Measurements from ENCODE around the gene SERP2.

The SERP2 gene

DNA sequence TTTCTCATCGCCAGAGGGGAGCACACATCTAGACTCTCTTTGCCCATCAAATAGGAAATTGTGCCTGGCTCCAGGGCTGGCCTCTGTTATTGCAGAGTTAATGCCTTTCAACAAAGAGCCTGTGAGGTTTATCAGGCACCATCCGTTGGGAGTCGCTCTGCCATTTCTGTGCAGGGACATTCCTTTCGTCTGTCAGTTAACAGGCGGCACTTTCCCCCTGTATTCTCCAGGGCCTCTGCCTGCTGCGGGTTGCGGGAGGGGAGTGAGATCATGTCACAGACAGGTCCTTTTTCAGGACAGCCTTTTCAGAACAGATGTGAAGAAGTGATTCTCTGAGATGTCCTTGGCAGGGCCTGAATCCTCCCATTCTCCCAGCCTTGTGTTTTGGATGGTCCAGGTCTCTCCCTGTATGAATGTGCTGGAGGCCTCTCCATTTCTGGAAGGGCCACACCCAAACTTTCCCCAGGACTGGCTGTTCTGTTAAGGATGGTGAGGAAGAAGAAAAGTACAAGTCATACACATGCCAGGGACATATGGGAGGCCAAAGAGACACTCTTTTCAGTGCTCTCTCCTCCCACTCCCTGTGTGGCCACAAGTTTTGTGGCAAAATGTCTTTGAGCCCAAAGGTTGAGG, 14.9 kb downstream of the SERP2 start:
- DNase-seq (ENCODE audit: low read depth): no peak

DNA sequence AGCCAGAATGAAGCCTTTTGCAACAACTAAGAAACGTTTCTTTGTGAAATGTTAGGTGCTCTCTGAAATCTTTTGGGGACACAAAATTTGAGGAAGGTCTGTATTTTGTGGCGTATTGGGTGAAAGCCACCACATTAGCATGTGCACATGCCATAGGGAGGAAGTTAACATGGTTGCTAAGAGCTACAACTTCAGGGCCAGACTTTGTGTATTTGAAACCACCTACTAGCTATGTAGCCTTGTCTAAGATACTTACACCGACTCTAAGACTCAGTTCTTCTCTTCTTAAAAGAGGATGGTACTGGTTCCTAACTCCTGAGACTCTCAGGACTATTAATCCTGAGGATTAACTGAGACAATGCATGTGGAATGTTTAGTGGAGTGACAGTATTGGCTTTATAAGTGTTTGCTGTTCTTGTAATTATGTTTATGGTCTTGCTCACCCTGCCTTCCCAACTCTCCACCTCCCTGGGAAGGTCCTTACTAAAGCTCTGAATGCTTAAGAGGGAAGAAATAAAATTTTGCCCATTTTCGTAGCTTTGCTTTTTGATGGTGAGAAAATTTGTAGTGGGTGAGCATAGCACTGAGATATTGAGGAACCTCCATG, 15.5 kb downstream of the SERP2 start:
- no peak for DNase-seq (ENCODE audit: low read depth)

DNA sequence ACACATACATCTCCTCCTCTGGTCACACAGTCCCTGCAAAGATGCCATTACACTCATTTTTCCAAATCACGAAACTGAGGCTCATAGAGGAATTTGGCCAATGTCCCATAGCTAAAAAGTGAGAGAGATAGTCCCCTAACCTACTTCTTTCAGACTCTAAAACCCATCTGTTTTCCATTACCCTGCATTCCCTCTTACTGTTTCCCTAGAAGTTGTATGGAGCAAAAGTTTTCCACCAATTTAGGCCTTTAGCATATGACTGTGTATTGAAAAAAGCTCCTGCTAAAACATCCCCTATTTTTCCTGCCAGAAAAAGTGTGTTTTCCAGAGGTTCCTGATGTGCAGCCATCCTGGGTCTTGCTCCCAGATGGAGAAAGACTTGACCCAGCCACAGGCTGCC, 16.3 kb downstream of the SERP2 start:
- DNase-seq (ENCODE audit: low read depth): no peak

DNA sequence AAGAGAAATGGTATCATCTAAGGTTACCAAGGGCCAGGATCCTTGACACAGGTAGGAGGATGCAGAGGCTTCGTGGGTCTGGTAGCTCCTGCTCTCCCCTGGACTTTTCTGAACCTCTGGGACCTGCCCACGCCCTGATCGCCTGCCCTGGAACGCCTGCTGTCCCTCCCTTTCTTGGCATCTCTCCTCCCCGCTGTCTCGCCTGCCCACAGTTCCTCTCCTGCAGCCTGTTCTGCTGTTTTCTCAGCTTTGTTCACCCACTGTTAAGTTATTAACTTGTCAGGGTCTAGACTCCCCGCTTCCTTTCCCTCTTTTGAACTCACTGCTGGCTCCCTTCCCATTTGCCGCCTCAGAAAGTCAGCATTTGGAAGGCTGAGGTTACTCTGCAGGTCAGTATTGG, 19.8 kb downstream of the SERP2 start:
- no peak for DNase-seq (ENCODE audit: low read depth)

DNA sequence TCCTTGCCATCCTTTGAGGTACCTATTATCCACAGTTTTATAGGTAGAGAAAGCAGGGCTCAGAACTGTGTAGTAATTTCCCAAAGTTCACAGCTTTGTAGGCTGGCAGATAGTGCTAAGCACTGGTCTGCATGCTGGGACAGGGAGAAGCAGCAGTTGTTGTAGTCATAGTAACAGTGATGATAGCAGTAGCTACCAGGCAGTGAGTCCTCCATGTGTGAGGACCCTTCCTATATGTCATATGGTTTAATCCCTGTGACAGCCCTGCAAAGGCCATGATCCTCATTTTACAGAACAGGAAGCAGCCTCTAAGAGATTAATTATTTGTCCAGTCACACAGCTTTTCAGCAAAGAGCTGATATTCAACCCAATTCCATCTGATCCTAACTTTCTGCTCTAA, 21.0 kb downstream of the SERP2 start:
- no peak for DNase-seq (ENCODE audit: low read depth)

DNA sequence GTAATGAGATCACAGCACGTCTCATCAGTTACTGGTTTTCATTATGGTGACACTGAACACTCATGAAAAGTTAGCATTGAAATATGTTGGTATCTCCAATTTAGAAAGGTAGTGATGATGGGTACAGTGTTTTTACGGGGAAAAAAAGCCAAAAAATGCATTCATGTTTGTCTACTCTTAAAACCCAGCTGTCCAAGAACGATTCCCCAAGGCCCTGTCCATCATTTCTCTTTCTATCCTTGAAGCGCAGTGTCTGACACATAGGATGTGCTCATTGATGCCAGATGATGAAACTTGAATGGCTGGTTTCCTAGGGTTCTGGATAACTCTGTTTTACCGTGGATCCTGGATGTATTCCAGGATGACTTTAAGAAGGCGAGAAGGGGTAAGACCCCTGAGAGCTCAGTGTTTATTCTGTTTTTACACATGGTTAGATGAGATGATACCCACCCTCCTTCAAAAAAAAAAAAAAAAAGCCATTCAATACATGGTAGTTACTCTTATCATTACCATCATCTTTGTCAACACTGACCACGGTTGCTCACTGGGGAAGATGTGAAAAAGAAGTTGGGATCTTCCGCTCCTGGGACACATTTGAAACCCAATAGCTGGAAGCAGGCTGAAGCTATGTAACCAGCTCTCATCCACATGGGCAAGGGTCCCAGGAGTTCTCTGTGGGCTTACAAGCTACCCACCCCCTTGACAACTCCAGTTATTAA, 22.5 kb downstream of the SERP2 start:
- no peak for DNase-seq (ENCODE audit: low read depth)

DNA sequence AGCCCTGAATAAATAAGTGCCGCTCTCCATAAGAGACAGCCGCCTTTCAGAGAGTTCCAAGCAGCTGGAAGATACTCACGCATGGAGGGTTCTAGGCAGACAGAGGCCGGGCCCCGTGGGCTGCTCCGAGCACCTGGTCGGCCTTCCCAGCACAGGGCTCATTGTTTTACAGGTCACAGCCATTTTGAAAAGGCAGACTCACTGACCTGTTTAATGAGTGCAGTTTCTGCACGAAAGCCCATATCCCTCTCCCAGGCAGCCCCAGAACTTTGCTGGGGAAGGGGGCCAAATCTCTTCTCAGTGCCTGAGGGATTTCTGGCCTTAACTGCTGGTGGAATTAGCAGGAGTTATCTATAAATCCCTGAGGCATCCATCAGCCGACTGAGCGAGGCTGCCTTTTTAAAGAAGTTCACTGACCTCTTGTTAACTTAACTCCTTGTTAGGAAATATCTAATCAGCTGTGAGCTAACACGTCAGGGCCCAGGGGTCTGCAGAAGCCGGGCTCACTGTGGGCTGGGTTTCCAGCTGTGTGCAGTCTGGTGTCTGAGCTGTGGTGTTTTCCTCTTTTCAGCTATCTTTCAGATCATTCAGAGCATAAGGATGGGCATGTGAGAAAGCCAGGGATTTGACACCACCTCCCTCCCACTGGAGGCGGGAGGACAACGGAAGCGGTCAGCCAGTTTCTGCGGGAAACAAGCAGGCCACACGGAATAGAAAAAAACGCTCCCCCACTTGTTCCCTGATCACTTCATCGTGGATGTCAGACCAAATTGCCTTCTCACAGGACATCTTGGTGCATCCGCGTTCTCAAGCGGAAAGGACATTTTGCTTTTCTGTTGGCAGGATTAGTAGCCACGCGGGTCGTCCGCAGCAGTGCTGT, 23.3 kb downstream of the SERP2 start:
- no peak for DNase-seq (ENCODE audit: low read depth)

DNA sequence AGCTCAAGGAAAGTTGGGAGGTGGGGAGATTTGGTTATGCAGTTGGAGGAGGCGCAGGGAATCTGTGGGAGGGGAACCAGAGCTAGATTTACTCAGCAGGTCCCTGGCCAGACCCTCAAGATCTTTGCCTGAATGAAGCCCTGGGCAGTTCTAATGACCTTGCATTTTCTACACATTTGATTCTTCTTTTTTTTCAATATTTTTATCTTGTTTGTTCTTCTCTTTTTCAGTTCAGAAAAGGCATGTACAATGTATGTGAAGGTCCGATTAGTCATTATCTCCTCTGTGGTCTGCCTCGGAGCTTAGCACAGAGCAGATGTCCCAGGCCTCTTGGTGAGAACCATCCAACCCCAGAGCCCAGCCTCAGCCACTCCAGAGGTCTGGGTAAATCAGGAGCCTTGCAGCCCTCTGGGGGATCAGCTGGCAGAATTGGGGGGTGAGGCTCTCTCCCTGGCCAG, 24.2 kb downstream of the SERP2 start:
- DNase-seq (ENCODE audit: low read depth): no peak

DNA sequence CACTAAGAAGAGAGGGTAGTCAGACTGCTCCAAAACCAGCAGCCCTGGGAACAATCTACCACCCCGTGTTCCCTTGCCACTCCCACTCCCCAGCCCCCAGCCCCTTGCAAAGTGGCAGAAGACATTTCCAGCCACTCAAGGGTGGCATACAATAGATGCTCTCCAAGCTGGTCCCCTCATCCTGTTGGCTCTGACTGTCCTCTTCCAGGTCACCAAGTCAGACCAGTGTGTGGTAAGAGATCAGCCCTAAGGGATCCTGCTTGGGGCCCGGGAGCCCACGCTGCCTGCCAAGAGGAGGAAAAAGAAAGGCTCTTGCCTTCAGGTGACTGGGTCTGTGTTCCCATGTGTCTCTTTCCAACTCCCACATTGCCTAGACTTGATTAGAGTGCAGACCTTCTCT, 25.0 kb downstream of the SERP2 start:
- DNase-seq (ENCODE audit: low read depth): no peak

DNA sequence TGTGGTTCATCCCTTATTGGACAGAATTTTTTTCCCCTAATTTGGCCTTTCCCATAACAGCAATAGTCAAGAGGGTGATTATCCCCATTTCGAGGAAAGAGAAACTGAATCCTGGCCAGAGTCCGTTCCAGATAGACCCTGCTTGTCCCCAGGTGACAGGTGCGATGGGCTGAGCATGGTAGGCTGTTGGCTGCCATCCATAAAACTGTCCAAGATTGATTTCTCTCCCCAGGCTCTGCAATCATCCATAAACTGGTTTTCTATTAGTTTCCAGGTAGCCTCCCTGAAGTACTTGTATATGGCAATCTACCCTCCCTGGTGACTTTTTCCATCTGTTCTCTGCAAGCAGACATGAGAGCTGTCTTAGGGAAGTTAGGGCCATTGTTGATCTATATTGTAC, 25.4 kb downstream of the SERP2 start:
- DNase-seq (ENCODE audit: low read depth): no peak

DNA sequence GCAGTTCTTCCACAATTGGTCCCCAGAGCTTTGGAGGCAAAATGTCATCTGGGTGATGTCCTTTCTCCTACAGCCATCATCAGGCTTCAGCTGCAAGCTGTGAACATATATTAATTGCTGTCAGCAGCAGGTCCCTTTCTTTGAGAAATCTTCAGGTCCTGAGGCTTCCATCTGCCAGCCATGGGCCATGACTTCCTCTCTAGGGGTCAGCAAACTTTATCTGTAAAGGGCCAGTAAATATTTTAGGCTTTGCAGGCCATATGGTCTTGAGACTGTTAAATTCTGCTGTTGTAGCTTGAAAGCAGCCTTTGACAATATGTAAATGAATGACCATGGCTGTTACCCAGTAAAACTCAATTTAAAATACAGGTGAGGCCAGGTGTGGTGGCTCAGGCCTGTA, 27.1 kb downstream of the SERP2 start:
- DNase-seq (ENCODE audit: low read depth): no peak

DNA sequence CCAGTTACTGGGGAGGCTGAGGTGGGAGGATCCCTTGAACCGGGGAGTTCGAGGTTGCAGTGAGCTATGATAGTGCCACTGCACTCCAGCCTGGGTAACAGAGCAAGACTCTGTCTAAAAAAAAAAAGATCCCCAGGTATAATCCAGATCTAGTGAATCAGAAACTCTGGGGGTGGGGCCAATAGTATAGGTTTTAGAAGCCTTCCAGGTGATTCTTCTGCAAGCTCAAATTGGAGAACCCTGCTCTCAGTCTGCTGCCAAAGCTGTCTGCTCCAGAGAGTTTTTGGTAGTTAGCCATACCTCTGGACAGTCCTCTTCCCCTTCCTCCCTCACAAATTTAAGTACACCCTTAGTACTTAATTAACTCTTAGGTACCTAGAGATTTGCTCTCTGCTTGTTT, 28.0 kb downstream of the SERP2 start:
- DNase-seq (ENCODE audit: low read depth): no peak

DNA sequence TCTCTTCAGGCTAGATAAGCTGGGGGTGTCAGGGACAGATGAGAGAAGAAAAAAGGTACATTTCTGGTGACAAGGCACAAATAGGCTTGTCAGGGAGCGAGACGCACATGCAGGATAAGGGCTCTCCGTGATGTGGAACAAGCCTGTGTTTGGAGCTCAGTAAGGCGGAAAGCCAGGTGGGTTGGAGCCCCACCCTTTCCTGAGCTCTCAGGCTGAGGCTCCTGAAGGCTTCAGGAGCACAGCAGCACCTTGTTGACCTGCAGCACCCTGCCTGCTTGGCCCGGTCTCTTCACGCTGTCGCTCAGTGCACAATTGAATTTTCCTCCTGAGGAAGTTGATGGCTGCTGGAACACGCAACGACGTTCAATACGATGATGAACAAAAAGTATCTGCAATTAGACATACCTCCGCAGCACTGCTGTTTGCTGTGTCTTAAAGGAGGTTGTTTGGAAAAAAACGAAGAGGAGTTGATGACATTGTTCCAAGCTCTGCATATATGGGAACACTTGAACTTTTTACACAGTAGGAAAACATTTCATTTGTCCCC, 29.3 kb downstream of the SERP2 start:
- DNase-seq (ENCODE audit: low read depth): no peak

DNA sequence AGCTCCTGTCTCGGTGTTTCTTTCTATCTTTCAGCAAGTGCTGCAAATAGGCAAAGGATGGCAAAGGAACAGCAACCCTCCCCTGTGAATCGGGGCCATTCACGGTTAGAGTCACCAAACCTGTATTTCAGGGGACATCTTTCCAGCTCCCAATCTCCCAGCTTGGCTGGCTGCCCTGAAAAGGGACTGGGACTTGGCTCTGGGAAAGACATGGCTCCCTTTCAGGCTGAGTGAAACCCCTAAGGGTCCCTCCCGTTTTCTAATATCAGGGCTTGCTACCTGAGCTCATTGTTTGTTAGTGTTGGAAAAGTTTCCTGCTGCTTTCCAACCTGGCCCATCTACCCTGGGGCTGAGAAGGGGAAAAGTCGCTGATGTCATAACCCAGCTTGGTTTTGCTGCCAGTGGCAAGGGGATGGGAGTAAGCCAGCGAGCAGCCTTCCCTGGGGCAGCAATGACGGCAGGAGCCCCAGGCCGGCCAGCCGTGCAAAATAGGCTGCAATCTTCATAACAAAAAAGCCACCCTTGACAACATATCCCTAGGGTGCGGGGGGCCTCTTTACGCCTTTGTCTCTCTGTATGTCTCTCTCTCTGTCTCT, 29.9 kb downstream of the SERP2 start:
- no peak for DNase-seq (ENCODE audit: low read depth)

DNA sequence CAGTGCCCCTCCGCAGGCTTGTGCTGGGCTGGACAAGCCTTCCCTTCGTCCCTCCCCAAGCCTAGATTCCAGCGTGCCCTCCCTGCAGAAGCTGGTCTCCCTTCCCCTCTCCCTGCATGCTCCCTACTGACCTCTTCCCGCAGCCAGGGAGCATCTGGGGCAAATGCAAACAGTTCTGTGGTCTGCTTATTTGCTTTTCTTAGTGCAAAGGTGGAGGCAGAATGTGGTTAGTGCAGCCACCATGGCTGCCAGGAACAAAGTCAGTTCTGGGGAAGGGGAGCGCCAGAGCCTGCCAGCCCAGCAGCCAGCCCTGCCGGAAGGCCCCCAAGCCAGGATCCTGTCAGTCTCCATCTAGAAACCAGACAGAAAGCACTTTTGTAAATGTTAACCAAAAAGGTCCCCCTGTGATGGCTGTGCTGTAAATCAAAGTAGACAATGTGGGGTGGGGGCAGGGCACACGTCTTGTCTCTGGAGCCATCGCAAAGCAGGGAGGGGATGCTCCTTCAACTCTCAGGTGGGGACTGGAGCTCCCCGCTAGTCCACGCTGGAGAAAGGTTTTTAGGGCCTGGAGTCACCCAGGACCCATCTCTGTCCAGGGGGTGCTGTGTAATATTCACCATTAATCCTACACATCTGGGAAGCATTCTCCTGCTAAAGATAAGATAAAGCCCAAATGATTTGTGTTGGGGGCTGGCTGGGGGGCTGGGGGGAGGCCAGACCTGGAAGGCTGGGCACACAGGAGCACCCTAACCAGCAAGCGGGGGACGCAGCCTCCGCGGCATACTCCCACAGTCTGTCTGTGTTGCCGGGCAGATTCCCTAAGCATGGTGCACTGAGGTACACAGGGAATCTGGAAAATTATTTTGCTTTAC, 30.9 kb downstream of the SERP2 start:
- no peak for DNase-seq (ENCODE audit: low read depth)

DNA sequence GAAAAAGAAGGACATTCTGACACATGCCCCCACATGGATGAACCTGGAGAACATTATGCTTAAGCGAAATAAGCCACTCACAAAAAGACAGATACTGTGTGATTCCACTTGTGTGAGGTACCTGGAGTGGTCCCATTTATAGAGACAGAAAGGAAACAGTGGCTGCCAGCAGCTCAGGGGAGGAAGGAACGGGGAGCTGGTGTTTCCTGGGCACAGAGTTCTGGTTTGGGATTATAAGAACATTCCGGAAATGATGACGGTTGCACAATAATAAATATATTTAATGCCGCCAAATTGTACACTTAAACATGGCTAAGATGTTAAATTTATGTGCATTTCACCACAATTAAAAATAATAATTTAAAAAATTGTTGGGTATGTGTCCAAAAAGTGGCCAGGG, 33.0 kb downstream of the SERP2 start:
- no peak for DNase-seq (ENCODE audit: low read depth)

DNA sequence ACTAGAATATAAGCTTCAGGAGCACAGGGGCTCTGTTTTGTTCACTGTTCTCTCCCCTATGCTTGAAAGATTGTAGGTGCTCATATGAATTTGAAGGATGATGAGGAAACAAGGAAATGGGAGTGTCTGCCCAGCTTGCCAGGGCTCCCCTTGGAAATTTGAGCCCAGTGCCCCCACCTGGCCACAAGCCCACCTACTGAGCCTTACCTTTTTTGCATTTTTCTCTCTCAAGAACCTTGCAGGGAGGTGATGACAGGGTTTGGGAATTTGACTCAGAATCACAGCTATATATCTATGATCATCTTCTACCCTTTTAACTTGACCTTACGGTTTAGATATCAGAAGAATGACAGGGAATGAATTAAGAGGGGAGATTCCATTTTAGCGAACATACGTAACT, 33.8 kb downstream of the SERP2 start:
- DNase-seq (ENCODE audit: low read depth): no peak

DNA sequence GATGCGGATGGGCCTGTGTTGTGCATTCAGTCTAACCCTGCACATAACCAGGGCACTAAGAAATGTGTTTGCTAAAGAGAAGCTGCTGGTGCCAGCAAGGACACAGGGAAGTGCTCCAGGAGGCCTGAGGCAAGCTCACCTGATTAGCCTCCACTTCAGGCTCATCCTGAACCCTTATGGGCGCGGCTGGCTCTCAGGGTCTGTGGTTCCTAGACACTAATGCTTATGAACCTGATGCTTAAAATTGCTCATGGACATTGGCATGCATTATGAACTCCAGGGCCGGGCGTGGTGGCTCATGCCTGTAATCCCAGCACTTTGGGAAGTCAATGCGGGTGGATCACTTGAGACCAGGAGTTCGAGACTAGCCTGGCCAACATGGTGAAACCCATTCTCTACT, 34.3 kb downstream of the SERP2 start:
- no peak for DNase-seq (ENCODE audit: low read depth)

DNA sequence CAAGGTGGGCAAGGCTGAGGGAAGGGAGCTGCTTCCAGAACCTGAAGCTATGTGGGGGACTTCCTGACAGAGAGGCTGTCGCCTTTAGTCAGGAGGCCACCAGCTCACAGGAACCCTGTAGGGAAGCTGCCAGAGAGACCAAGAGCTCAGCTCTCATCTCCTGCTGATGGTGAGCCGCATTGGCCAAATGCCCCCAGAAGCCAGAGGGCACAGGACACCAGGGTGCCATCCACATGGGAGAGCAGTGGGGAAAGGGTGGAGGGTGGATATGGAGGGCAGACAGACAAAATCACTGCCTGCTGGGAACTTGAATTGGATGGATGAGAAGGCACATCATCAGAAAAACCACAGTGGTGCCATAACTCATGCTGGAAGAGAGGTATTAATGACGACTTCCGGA, 36.0 kb downstream of the SERP2 start:
- DNase-seq (ENCODE audit: low read depth): no peak

DNA sequence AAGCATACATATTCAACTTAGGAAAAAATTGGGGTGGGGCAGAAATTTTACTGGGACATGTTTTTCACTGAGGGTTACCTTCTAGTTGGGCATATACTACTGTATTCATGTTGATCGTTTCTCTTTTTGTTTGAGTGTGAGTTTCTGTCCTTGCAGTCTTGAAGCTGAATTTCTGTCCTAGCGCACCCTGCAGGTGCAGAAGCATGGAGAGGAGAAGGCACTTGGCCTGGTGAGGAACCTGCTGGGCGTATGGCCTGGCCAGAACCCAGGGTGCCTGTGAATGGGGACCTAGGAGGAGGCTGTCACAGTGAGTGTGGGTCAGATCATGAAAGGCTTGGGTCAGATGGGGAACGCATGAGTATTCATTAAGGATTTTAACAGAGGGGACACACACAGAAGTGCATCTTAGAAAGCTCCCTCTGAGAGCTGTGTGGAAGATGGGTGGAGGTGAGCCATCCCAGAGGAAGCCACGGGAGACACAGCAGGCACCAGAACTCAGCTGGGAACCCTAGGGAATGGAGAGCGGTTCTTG, 36.8 kb downstream of the SERP2 start:
- no peak for DNase-seq (ENCODE audit: low read depth)

DNA sequence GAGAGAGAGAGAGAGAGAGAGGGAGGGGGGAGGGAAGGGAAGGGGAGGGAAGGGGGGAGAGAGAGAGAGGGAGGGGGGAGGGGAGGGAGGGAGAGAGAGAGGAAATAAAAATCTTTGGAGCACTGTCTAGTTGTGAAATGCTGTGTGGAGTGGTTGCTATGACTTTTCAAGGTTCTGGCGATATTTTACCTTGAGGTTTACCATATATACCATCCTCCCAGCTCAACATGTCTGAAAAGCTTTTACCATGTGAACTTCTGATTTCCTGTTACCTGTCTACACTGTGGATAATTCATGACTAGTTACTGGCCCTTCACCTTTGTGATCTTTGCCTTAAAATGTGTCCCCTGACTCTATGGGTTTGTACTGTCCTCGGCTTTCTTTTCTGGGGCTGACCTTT, 38.2 kb downstream of the SERP2 start:
- DNase-seq (ENCODE audit: low read depth): no peak
